ENCODE data around the gene LMO1. TPM values are rescaled to one million over a fixed set of nuclear protein-coding genes. Genes with fewer than 3 reads are reported as not detected.

Gene LMO1
- total RNA-seq, 3 donors from 2014 or later: not detected

- ATAC-seq: no peak
Observed at GRCh38 chr11:8190431-8190830, 73.2 kb downstream of the LMO1 start.

GRCh38 chr11:8186429-8186828, 77.2 kb downstream of the LMO1 start:
- H3K9me3 Mint-ChIP-seq: no peaks in the 10 kb centered on the region
- H3K27me3 Mint-ChIP-seq (ENCODE audit: low read depth): peaks cover 21% of the 10 kb centered on the region
- no peak overlapping the region for H3K4me3 Mint-ChIP-seq
- ATAC-seq (no peak), DNase-seq (no peak)
- H3K4me1 Mint-ChIP-seq (ENCODE audit: low read depth): no peaks in the 10 kb centered on the region
- H3K36me3 Mint-ChIP-seq (ENCODE audit: insufficient read depth): no peaks in the 10 kb centered on the region

More at GRCh38 chr11:8190431-8190830, 73.2 kb downstream of the LMO1 start:
- peaks cover 32% of the 10 kb centered on the region for H3K27me3 Mint-ChIP-seq (ENCODE audit: low read depth)
- no peak overlapping the region for H3K4me3 Mint-ChIP-seq
- no peaks in the 10 kb centered on the region for H3K9me3 Mint-ChIP-seq
- H3K36me3 Mint-ChIP-seq (ENCODE audit: insufficient read depth): no peaks in the 10 kb centered on the region
- DNase-seq: no peak
- no peaks in the 10 kb centered on the region for H3K4me1 Mint-ChIP-seq (ENCODE audit: low read depth)

GRCh38 chr11:8183111-8183510, 80.6 kb downstream of the LMO1 start:
- DNase-seq (no peak), ATAC-seq (no peak)
- Mint-ChIP-seq H3K36me3 (ENCODE audit: insufficient read depth) (no peaks in the 10 kb centered on the region), H3K4me3 (no peak overlapping the region), H3K9me3 (no peaks in the 10 kb centered on the region), H3K4me1 (ENCODE audit: low read depth) (no peaks in the 10 kb centered on the region), H3K27me3 (ENCODE audit: low read depth) (peaks cover 15% of the 10 kb centered on the region)

GRCh38 chr11:8180469-8180868, 83.2 kb downstream of the LMO1 start:
- Mint-ChIP-seq H3K27me3 (ENCODE audit: low read depth) (peaks cover 11% of the 10 kb centered on the region), H3K4me1 (ENCODE audit: low read depth) (no peaks in the 10 kb centered on the region), H3K9me3 (no peaks in the 10 kb centered on the region), H3K36me3 (ENCODE audit: insufficient read depth) (no peaks in the 10 kb centered on the region), H3K4me3 (no peak overlapping the region)
- no peak for DNase-seq
- no peak for ATAC-seq

- peaks cover 15% of the 10 kb centered on the region for H3K27me3 Mint-ChIP-seq (ENCODE audit: low read depth)
- ATAC-seq (no peak), DNase-seq (no peak)
- H3K4me3 Mint-ChIP-seq: no peak overlapping the region
- no peaks in the 10 kb centered on the region for H3K4me1 Mint-ChIP-seq (ENCODE audit: low read depth)
- H3K9me3 Mint-ChIP-seq: no peaks in the 10 kb centered on the region
- H3K36me3 Mint-ChIP-seq (ENCODE audit: insufficient read depth): no peaks in the 10 kb centered on the region
Observed at GRCh38 chr11:8178297-8178696, 85.4 kb downstream of the LMO1 start.

GRCh38 chr11:8177136-8177535, 86.5 kb downstream of the LMO1 start:
- peaks cover 14% of the 10 kb centered on the region for H3K27me3 Mint-ChIP-seq (ENCODE audit: low read depth)
- ATAC-seq: no peak
- no peak for DNase-seq

More at GRCh38 chr11:8177136-8177535, 86.5 kb downstream of the LMO1 start:
- no peaks in the 10 kb centered on the region for H3K9me3 Mint-ChIP-seq
- no peaks in the 10 kb centered on the region for H3K36me3 Mint-ChIP-seq (ENCODE audit: insufficient read depth)
- H3K4me1 Mint-ChIP-seq (ENCODE audit: low read depth): no peaks in the 10 kb centered on the region
- H3K4me3 Mint-ChIP-seq: no peak overlapping the region

Other genes with a start within 250 kb of the LMO1 start
- gene TUB, start 182.7 kb downstream of the LMO1 start, total RNA-seq: under 1 TPM; 0.14 to 0.43 (median 0.32) TPM
- 10 to 100 TPM; 14.5 to 16.6 (median 15.2) TPM for gene RIC3, start 94.9 kb downstream of the LMO1 start, total RNA-seq

Measured in activated T-cell treated with anti-CD3 and anti-CD28 coated beads, Interleukin-2, amount 50 U/mL, for 4 hours (primary cell).